Hematopoietic multipotent progenitor cell treated with erythropoietin and hydrocortisone succinate and interleukin-3 and kit ligand, for 4 days (in vitro differentiated cells): ENCODE data around the gene PERM1.
"Not testable (repeated sequence)": the region's sequence is repeated elsewhere in the genome, so short reads cannot be mapped to it uniquely, and the experiment has no call there.

Source experiments
- DNase-seq: peaks from one replicate; pipeline ENCODE4 v3.0.0-alpha.2; 2015

Gene PERM1

DNA sequence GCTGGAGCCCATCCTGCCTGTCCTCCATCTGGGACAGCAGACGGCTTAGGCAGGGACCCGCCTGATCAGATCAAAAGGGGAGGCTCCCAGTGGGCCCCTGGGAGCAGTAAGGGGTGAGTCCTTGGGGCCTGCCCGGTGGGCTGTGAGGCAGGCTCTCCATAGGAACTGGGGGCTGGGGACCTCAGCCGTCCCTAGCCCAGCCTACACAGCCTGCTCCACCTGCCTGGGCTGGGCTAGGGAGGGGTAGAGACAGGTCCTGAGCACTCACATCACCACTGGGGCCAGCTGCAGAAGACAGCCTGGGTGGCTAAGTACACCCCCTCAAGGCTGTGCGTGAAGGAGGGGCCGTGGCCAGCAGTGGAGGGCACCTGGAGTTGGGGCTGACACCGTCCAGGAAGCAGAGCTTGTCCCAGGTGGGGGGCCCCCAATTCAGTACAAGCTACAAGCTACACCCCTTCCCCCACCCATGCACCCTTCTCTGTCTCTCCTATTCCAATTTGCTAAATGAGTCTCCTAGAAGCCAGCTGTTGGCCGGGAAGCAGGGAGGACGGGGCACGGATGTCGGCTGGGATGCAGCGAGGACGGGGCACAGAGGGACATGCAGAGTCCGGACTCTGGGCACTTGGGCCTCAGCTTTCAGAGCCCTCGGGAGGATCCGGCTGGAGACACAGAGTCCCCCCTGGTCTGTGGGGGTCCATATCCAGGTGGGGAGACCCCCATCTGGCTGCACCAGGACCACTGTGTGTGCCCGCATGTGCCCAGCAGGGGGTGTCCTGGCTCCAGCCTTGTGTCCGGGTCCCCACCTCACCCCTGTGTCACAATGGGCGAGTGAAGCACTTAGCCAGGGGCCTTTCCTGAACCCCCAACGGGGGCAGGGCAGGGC lies 33.1 kb upstream of the PERM1 start:
- peak; percentile 71 for DNase-seq

DNA sequence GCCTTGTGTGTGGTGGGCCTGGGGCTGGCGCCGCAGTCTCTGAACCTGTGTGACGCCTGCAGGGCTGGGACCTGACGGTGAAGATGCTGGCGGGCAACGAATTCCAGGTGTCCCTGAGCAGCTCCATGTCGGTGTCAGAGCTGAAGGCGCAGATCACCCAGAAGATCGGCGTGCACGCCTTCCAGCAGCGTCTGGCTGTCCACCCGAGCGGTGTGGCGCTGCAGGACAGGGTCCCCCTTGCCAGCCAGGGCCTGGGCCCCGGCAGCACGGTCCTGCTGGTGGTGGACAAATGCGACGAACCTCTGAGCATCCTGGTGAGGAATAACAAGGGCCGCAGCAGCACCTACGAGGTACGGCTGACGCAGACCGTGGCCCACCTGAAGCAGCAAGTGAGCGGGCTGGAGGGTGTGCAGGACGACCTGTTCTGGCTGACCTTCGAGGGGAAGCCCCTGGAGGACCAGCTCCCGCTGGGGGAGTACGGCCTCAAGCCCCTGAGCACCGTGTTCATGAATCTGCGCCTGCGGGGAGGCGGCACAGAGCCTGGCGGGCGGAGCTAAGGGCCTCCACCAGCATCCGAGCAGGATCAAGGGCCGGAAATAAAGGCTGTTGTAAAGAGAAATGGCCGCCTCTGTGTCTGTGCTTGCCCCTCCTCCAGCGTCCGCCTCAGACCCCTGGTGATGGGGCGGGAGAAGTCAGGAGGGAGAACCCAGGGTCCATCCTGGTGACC lies 32.2 kb upstream of the PERM1 start:
- DNase-seq = no peak

- peak; percentile 94 for DNase-seq
Measured at GRCh38 chr1:1013105-1013921, 31.4 kb upstream of the PERM1 start, which contains the start of gene ISG15. ISG15 (plus strand) TSS chr1:1013497; CDS start chr1:1013574, 77 bp downstream.

DNA sequence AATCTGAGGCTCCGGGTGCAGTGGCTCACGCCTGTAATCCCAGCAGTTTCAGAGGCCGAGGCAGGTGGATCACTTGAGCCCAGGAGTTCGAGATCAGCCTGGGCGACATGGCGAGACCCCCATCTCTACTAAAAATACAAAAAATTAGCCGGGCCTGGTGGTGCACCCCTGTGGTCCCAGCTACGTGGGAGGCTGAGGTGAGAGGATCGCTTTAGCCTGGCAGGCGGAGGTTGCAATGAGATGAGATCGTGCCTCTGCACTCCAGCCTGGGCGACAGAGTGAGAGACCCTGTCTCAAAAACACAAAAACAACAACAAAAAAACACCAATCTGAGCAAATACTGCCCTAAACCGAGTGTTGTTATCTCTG lies 30.8 kb upstream of the PERM1 start:
- not testable (repeated sequence) for DNase-seq

DNA sequence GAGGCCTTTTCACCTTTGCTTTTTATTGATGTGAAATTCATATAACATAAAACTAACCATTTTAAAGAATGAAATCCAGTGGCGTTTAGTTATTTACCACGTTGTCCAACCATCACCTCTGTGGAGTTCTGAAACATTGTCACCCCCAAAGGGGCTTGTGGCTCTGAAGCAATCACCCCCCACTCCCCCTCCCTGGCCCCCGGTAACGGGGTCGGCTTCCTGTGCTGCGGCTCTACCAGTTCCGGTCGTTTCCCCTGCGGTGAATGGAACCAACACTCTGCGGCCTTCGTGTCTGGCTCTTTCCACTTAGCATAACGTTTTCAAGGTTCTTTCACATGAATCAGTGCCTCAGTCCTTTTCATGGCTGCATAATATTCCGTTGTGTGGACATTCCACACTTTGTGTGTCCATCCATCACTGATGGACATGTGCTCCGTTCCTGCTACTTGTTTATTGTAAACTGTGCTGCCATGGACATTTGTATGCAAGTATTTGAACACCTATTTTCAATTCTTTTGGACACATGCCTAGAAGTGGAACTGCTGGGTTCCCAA lies 29.6 kb upstream of the PERM1 start:
- DNase-seq = no peak

DNA sequence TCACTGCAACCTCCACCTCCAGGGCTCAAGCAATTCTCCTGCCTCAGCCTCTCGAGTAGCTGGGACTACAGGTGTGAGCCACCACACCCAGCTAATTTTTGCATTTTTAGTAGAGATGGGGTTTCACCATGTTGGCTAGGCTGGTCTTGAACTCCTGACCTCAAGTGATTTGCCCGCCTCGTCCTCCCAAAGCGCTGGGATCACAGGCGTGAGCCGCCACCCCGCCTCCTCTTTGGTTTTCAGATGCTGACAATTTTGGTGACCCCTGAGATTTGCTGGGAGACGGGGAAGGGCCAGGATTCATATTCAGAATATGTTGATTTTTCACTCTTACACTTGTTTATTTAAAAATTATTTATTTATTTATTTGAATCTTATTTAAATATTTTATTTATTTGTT lies 28.2 kb upstream of the PERM1 start:
- not testable (repeated sequence) for DNase-seq

DNA sequence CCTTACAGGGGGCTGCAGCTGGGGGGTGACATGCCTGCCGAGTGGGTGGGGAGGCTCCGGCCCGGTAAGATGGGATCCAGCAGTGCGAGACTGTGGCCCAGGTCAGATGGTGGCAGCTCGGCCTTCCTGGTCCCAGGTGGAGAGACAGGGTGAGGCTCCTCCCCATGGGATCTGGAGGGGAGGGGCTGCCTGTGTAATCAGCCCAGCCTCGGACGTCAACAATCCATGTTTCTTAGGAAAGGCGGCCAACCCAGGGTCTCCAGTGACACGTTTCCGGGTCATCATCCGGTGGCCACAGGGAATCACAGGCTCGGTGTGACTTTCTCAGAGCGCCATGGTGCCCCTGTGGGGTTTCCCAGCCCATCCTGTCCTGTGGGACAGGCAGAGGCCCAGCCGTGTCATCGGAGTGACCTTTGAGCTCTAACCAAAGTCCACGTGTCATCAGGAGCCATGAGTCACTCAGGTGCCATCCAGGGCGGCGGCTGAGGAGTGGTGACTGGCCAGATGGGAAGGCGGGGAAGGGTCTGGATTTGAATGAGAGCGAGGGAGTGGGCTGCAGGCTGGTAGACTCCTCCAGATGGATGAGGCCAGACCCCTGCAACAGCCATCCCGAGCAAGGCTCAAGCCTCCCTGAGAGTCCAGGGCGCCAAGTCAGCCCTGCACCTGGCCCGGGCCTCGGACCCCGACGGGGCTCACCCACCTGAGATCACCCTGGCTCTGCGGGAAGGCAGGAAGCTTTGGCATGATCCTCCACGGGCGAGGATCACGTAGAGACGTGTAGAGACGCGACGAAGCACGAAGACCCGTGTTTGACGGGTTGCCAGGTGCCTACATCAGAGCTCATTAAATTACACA lies 24.6 kb upstream of the PERM1 start:
- DNase-seq = no peak

GRCh38 chr1:1005774-1006304 lies 23.9 kb upstream of the PERM1 start:
- no peak for DNase-seq

DNA sequence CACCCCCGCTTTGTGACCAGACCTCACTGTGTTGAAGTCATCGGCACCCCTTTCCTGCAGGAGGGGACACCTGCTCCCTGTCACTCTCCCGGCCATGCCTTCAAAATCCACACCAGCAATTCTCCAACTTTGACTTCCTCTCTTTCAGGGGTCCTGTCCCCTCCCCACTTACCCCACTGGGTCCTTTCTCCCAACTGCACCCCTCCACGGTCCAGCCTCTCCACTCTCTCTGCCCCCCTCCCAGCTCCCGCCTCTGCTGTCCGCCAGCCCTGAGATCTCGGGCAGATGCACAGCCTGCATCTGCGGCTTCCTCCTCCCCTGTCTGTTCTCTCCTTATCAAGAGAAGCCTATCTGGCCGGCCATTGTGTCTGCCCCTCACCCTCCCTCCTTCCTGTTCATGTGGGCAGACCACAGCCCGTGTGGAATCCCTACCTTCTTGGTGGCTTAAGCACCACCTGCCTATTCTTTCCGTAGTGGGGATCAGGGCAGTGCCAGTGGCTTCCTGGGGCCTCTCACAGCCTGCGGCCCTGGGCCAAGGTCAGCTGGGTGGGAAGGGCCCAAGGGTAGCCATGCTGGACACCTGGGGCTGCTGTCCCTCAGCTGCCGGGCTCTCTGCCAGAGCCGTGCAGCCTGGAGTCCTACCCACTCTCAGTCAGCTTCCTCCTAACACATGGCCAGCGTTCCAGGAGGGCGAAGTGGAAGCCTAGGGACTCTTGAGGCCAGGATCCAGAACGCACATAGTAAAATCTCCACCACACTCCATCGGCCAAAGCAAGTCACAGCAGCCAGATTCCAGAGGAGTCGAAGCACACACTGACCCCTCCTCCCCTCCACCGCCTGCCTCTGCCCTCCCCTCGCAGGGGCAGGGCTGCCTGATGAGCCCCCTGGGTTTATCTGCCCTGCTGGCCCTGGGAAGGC lies 23.1 kb upstream of the PERM1 start:
- peak; percentile 88 for DNase-seq

GRCh38 chr1:1004420-1004779 lies 22.5 kb upstream of the PERM1 start:
- DNase-seq = no peak

- DNase-seq = no peak
Measured at GRCh38 chr1:1003618-1004419, 21.9 kb upstream of the PERM1 start.

GRCh38 chr1:1001057-1001783 lies 19.3 kb upstream of the PERM1 start:
- DNase-seq = no peak

DNA sequence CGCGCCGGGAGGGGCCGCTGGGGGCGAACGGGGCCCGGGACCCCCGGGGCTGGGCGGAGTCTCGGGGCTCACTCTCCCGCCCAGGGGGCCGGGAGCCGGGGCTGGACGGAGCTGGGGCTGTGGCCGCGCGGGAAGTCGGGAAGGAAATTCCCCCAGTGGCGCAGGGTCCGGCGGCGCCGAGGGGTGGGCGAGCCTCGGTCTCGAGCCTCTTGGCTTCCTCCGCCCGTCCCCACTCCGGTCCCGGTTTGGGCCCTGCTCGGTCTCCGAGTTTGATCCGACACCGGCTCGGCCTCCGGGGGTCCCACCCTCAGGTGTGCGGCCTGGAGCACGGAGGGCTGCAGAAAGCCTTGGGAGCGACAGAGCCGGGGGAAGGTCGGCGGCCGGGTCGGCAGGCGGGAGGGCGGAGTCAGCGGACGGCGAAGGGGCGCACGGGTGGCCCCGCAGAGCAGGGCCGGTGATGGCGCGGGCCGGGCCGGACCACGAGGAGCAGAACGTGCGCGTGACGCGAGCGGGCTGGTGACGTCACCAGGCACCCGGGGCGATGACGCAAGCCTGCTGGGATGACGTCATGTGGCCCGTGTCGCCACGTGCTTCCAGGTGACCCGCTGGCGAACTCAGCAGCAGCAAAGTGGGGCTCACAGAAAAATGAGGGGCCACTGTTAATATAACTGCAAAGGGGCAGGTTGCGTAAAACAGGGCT lies 18.6 kb upstream of the PERM1 start:
- peak; percentile 46 for DNase-seq

DNA sequence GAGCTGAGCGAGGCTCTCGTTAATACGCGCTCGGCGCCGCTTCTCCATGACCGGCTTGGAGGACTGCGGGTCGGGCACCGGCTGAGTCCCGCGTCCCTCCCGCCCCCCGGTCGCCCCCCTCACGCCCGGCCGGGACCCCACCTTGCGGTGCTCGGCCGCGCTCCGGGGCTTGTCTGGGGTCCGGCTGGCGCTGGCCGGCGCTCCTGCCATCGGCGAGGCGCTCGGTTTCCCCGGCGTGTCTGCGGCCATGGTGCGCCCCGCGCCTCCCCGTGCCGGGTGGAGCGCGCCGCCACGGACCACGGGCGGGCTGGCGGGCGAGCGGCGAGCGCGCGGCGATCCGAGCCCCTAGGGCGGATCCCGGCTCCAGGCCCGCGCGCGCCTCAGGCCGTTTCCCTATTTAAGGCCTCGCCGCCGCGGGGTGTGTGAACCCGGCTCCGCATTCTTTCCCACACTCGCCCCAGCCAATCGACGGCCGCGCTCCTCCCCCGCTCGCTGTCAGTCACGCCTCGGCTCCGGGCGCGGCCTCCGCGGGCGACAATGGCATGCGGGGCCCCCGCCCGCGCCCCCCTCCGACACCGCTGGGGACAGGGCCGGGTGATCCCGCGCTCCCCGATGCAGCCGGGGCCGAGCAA lies 17.9 kb upstream of the PERM1 start, which contains the start of gene HES4:
HES4 (minus strand) TSS at position 373 of the 632 bp plus-strand sequence; CDS start at position 249, 124 bp downstream.
- DNase-seq = peak; percentile 81

DNA sequence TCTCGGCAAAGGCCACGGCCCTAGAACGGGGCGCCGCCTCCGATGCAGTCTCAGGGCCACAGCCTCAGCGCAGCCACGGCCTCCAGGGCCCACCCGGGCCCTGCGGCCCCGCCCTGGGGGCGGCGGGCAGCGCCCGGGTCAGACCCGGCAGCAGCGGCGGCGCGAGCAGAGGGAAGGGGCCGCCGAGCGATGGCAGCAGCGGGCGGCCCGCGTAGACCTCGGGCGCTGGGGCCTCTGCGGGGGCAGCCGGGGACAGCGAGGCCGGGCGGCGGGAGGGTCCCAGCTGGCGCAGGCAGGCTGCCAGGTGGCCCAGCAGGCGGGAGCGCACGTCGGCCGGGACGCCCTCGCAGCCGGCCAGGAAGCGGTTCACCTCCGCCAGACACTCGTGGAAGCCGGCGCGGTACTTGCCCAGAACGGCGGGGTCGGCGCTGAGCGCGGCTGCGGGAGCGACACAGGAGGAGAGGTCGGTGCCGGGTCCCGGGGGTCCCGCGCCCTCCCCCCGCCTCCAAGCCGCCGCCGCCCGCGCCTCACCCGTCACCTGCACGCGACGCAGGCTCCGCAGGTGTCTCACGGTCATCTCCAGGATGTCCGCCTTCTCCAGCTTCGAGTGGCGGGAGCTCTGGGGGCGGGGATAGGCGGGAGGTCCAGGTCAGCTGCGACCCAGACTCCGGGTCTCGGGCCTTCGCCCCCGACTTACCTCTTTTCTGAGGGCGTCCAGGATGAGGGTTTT lies 17.3 kb upstream of the PERM1 start:
- peak; percentile 41 for DNase-seq

DNA sequence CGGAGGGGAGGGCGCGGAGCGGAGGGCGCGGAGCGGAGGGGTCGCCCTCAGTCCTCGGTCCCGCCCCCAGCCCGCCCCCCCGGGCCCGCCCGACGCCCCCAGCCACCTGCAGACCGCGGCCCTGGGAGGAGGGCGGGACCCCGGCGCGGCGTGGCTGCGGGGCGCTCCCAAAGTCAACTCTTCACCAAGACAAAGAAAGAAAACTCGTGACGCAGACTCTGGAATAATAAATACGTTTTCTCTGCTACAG lies 16.8 kb upstream of the PERM1 start:
- DNase-seq = no peak
